HepG2 (cell line): ENCODE data around the gene DYNC2I2. TPM values are rescaled to one million over a fixed set of nuclear protein-coding genes. Genes with fewer than 3 reads are reported as not detected.
A peak's percentile ranks its signal among the peaks of the same experiment; 100 is the strongest.

Experiments
- ATAC-seq: fragments of 200-7000 bp; cut with Tn5 transposase; 3 replicates; pipeline ENCODE4 v1.9.1; 2020; ENCODE audit warnings: mild to moderate bottlenecking, moderate library complexity
- BruUV-seq: library from RNA; stranded (reverse); fragments of 400-500 nt; replicated peaks from 2 replicates; lab custom pipeline; 2021; lab: Mats Ljungman, UMichigan
- CTCF ChIA-PET: fragments of 300-600 bp; formaldehyde crosslinking; extraction: SDS; loops from one replicate; lab custom pipeline; 2021; ENCODE audit warnings: low total read pairs, inconsistent platforms, low intra/inter-chr PET ratio; lab: Yijun Ruan, JAX
- POLR2A ChIA-PET: fragments of 350-600 bp; sonication (Branson Sonifier 250); formaldehyde crosslinking; loops from one replicate; lab custom pipeline; 2020; ENCODE audit warnings: antibody characterized with exemption, inconsistent platforms; lab: Yijun Ruan, JAX
- DNase-seq: peaks from one replicate; pipeline ENCODE4 v3.0.0-alpha.2; 2015; ENCODE audit warnings: low spot score
- FAIRE-seq: peaks from 3 replicates; lab custom pipeline; 2011; peaks lifted over from hg19 to GRCh38; lab: Jason Lieb, UNC
- H2AFZ ChIP-seq: one replicate; pipeline ENCODE4 v1.6.1; 2011; ENCODE audit warnings: low read length, inconsistent platforms
- H3K27ac ChIP-seq: fragments of 300-600 bp; 3 replicates; pipeline ENCODE4 v1.8.0; 2011; ENCODE audit warnings: mixed run types, mild to moderate bottlenecking, mixed read lengths, low read length, inconsistent platforms; ENCODE audit not compliant: insufficient read depth; ENCODE audit errors: extremely low read length
- H3K27me3 ChIP-seq, 2 experiments: fragments of 200-600 bp in 1 of 2; 2 replicates in 1 of 2; 3 replicates in 1 of 2; pipeline versions ENCODE4 v1.6.0 to v1.8.0; 2011; ENCODE audit warnings: low read length in 2 of 2, mild to moderate bottlenecking in 2 of 2, moderate library complexity in 2 of 2, inconsistent platforms in 1 of 2; ENCODE audit not compliant: insufficient read depth in 2 of 2, control insufficient read depth in 1 of 2
- H3K36me3 ChIP-seq, 2 experiments: fragments of 200-600 bp in 1 of 2; replicated peaks in 1 of 2; 2 replicates in 1 of 2; 3 replicates in 1 of 2; pipeline versions ENCODE4 v1.5.1 to v1.8.0; 2011; ENCODE audit warnings: low read length in 2 of 2, inconsistent platforms in 1 of 2; ENCODE audit not compliant: insufficient read depth in 2 of 2, control insufficient read depth in 1 of 2
- H3K4me1 ChIP-seq: 2 replicates; pipeline ENCODE4 v1.5.1; 2012; ENCODE audit warnings: low read length, inconsistent platforms; ENCODE audit not compliant: insufficient read depth
- H3K4me2 ChIP-seq: 2 replicates; pipeline ENCODE4 v1.6.0; 2011; ENCODE audit warnings: low read depth, low read length, inconsistent platforms
- H3K4me3 ChIP-seq, 3 experiments: fragments of 200-600 bp in 1 of 3; sonication (generic), shearing (Covaris generic) in 1 of 3; replicated peaks in 1 of 3; 2 replicates each; pipeline ENCODE4 v1.5.1; 2011 to 2016; ENCODE audit warnings: low read length in 3 of 3, inconsistent platforms in 2 of 3, low read depth in 2 of 3, mild to moderate bottlenecking in 2 of 3, control low read depth in 1 of 3, mixed read lengths in 1 of 3; ENCODE audit not compliant: insufficient read depth in 1 of 3
- H3K79me2 ChIP-seq: one replicate; pipeline ENCODE4 v1.6.1; 2011; ENCODE audit warnings: low read length, inconsistent platforms; ENCODE audit not compliant: insufficient read depth
- H3K9ac ChIP-seq: 2 replicates; pipeline ENCODE4 v1.6.0; 2011; ENCODE audit warnings: mild to moderate bottlenecking, low read depth, low read length, inconsistent platforms; ENCODE audit not compliant: insufficient read depth
- H3K9me3 ChIP-seq: 2 replicates; pipeline ENCODE4 v1.5.1; 2012; ENCODE audit warnings: mild to moderate bottlenecking, low read length
- H4K20me1 ChIP-seq: 2 replicates; pipeline ENCODE4 v1.6.0; 2011; ENCODE audit warnings: inconsistent platforms, mild to moderate bottlenecking, low read length, moderate library complexity; ENCODE audit not compliant: insufficient read depth
- GFI1 ChIP-seq: sonication (generic); formaldehyde crosslinking; IDR thresholded peaks from 2 replicates; pipeline ENCODE4 v1.5.0; 2020; ENCODE audit warnings: missing genetic modification reagents, mild to moderate bottlenecking, borderline replicate concordance
- GTF2F1 ChIP-seq: fragments of 150-350 bp; IDR thresholded peaks from 2 replicates; pipeline ENCODE4 v1.6.1; 2014; ENCODE audit warnings: low read length
- SAFB2 ChIP-seq: sonication (generic); formaldehyde crosslinking; IDR thresholded peaks from 2 replicates; pipeline ENCODE4 v1.5.1; 2020; ENCODE audit warnings: missing genetic modification reagents, low read depth, mild to moderate bottlenecking, borderline replicate concordance
- SCMH1 ChIP-seq: sonication (generic); formaldehyde crosslinking; IDR thresholded peaks from 2 replicates; pipeline ENCODE4 v1.9.0; 2021; ENCODE audit warnings: missing genetic modification reagents, mild to moderate bottlenecking, borderline replicate concordance
- TARDBP ChIP-seq: sonication (generic); formaldehyde crosslinking; IDR thresholded peaks from 2 replicates; pipeline ENCODE4 v1.8.0; 2022; ENCODE audit warnings: mild to moderate bottlenecking, missing genetic modification reagents
- ZFP37 ChIP-seq: sonication (generic); formaldehyde crosslinking; IDR thresholded peaks from 2 replicates; pipeline ENCODE4 v1.4.0; 2020; ENCODE audit warnings: missing genetic modification reagents, borderline replicate concordance
- ZIK1 ChIP-seq: sonication (generic); formaldehyde crosslinking; IDR thresholded peaks from 2 replicates; pipeline ENCODE4 v1.5.0; 2020; ENCODE audit warnings: mild to moderate bottlenecking, low read depth, missing genetic modification reagents, borderline replicate concordance
- ZNF546 ChIP-seq: sonication (generic); formaldehyde crosslinking; conservative IDR thresholded peaks from 2 replicates; pipeline ENCODE4 v1.8.1; 2023; ENCODE audit warnings: mild to moderate bottlenecking, missing genetic modification reagents
- ZNF574 ChIP-seq: sonication (generic); formaldehyde crosslinking; IDR thresholded peaks from 2 replicates; pipeline ENCODE4 v1.4.0; 2020; ENCODE audit warnings: missing genetic modification reagents
- ZNF629 ChIP-seq: sonication (generic); formaldehyde crosslinking; conservative IDR thresholded peaks from 2 replicates; pipeline ENCODE4 v1.5.0; 2020; ENCODE audit warnings: missing genetic modification reagents
- ZZZ3 ChIP-seq: sonication (generic); formaldehyde crosslinking; IDR thresholded peaks from 2 replicates; pipeline ENCODE4 v1.4.0; 2020; ENCODE audit warnings: missing genetic modification reagents, mild to moderate bottlenecking, borderline replicate concordance
- WGBS: methylation state at CpG from one replicate; pipeline ENCODE4 v1.1.6; 2017; ENCODE audit warnings: low lambda C conversion rate; 5-methylcytosine and 5-hydroxymethylcytosine counted together
- in situ Hi-C: cut with HindIII; loops from 2 replicates; pipeline ENCODE4 v1.10.0; 2017; ENCODE audit warnings: low pct_unique_long_range_greater_than_20kb; ENCODE audit not compliant: extremely low pct_ligation_motif_present
- intact Hi-C: fragments of 100-400 bp; cut with micrococcal nuclease; formaldehyde crosslinking; loops from one replicate; pipeline ENCODE4 v1.10.0; 2022; ENCODE audit not compliant: unreplicated experiment
- polyA plus RNA-seq, 8 experiments: library from polyadenylated mRNA; depleted of rRNA in 3 of 8; stranded (reverse) in 7 of 8; unstranded in 1 of 8; fragments of >200 nt; fragmentation: Illumina TruSeq in 4 of 8; extraction: Trizol in 4 of 8; gene quantifications; 2 replicates each; pipeline versions ENCODE4 v1.2.1 to v1.2.3, GENCODE V29; 2011 to 2016; ENCODE audit warnings: low read depth in 4 of 8, missing spikeins in 1 of 8, mixed read lengths in 1 of 8; ENCODE audit not compliant: insufficient read depth in 1 of 8
- total RNA-seq, 5 experiments: library from RNA; depleted of rRNA; stranded (reverse); fragments of >200 nt; fragmentation: Illumina TruSeq; extraction: Trizol; gene quantifications; 2 replicates each; pipeline ENCODE4 v1.2.3, GENCODE V29; 2016; ENCODE audit warnings: low read depth in 1 of 5
- TF ChIP-seq, protein P1 (sequence below): sonication (generic); formaldehyde crosslinking; IDR thresholded peaks from 2 replicates; pipeline ENCODE4 v1.5.1; 2020; ENCODE audit warnings: mild to moderate bottlenecking, missing genetic modification reagents, borderline replicate concordance

The DYNC2I2 gene
- total and polyA plus RNA-seq, 2 of the 13 experiments (the other 11 are each of a cell fraction or from before 2014, with no cell fraction given), result 13.7 to 40.2 TPM

DNA sequence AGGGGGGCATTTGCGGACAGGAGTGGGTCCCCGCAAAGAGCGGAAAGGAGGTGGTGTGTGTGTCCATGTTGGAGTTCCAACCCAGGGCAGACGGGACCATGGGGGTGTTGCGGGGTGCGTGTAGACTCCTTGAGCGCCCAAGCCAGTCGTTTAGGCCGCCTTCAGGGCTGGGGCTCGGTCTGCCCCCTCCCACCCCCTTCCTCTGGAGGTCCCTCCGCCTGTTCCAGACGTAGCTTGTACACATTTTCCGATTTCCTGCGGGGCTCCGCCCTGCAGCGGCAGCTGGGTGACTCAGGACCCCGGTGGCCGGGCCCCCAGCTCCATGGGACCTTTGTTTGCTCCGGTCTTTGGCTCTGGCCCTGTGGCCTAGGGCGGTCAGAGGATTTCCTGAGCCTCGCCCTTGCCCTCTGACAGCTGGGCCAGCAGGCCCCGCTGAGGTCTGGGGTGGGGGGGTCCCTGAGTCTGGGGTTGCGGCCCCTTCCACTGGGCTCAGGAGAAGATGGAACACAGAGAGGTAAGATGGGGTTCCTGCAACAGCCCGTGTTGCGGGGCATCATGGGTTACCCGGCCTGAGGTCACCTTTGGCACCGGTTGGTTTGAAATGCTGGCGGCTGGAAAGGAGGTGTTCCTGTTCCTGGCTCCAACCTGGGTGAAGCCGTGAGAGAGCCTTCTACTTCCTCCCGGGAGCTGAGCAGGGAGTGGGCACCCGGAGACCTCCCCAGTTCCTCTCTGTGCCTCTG, 47.1 kb upstream of the DYNC2I2 start (continued):
- TF ChIP-seq ZNF574 (CRISPR knock-in tag) (no peak), SCMH1 (CRISPR knock-in tag) (no peak), SAFB2 (CRISPR knock-in tag) (0 out of 2 replicates have a peak, but pooled peaks have one; percentile 53), ZFP37 (CRISPR knock-in tag) (no peak), ZNF629 (CRISPR knock-in tag) (peak; percentile 53)

- no TSS peak for BruUV-seq
- DNase-seq (no peak), ATAC-seq (peak; percentile 46), FAIRE-seq (no peak)
- 14% methylated on average over 8 of the region's 55 CpGs for WGBS
- Histone ChIP-seq H3K4me3 (peak overlapping the region; percentile 89 to 97 (median 92)), H3K79me2 (peaks cover 8% of the 10 kb centered on the region), H3K4me1 (peaks cover 9% of the 10 kb centered on the region), H3K9me3 (no peaks in the 10 kb centered on the region), H3K4me2 (peak overlapping the region; percentile 92), H3K27me3 (no peaks in the 10 kb centered on the region), H3K9ac (peak overlapping the region; percentile 78), H3K27ac (peak overlapping the region; percentile 85), H3K36me3 (peaks cover 4 to 12% of the 10 kb centered on the region in 2 experiments; a peak in 4 of 5 replicates), H4K20me1 (no peaks in the 10 kb centered on the region), H2AFZ (no peak overlapping the region)
- intact Hi-C loops (loop anchor here (5.0 kb wide), 1 partner anchor 66 kb away; no protein-coding TSS in a partner anchor), in situ Hi-C loops (no loop called here)
- CTCF ChIA-PET, result interaction anchor here (0.7 to 2.6 kb wide), 4 partner anchors 30 to 115 kb away, joined by 3 to 17 read pairs (median 8); partner anchors contain the start of gene ENDOG
- POLR2A ChIA-PET, result interaction anchor here (1.0 kb wide), 1 partner anchor 19 kb away, joined by 4 read pairs; no protein-coding TSS in a partner anchor
- no peak for TF ChIP-seq GTF2F1
- 0 out of 2 replicates have a peak, but pooled peaks have one; percentile 9 for TF ChIP-seq ZZZ3 (CRISPR knock-in tag)
- TF ChIP-seq TARDBP, result no peak
- no peak for TF ChIP-seq ZNF546
- no peak for TF ChIP-seq GFI1 (CRISPR knock-in tag)
- TF ChIP-seq ZIK1 (CRISPR knock-in tag), result no peak
- TF ChIP-seq, protein P1, sequence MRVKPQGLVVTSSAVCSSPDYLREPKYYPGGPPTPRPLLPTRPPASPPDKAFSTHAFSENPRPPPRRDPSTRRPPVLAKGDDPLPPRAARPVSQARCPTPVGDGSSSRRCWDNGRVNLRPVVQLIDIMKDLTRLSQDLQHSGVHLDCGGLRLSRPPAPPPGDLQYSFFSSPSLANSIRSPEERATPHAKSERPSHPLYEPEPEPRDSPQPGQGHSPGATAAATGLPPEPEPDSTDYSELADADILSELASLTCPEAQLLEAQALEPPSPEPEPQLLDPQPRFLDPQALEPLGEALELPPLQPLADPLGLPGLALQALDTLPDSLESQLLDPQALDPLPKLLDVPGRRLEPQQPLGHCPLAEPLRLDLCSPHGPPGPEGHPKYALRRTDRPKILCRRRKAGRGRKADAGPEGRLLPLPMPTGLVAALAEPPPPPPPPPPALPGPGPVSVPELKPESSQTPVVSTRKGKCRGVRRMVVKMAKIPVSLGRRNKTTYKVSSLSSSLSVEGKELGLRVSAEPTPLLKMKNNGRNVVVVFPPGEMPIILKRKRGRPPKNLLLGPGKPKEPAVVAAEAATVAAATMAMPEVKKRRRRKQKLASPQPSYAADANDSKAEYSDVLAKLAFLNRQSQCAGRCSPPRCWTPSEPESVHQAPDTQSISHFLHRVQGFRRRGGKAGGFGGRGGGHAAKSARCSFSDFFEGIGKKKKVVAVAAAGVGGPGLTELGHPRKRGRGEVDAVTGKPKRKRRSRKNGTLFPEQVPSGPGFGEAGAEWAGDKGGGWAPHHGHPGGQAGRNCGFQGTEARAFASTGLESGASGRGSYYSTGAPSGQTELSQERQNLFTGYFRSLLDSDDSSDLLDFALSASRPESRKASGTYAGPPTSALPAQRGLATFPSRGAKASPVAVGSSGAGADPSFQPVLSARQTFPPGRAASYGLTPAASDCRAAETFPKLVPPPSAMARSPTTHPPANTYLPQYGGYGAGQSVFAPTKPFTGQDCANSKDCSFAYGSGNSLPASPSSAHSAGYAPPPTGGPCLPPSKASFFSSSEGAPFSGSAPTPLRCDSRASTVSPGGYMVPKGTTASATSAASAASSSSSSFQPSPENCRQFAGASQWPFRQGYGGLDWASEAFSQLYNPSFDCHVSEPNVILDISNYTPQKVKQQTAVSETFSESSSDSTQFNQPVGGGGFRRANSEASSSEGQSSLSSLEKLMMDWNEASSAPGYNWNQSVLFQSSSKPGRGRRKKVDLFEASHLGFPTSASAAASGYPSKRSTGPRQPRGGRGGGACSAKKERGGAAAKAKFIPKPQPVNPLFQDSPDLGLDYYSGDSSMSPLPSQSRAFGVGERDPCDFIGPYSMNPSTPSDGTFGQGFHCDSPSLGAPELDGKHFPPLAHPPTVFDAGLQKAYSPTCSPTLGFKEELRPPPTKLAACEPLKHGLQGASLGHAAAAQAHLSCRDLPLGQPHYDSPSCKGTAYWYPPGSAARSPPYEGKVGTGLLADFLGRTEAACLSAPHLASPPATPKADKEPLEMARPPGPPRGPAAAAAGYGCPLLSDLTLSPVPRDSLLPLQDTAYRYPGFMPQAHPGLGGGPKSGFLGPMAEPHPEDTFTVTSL (CRISPR knock-in tag), result no peak
These were observed 46.4 kb upstream of the DYNC2I2 start for GRCh38 chr9:128702949-128703615.
